Stimulated activated CD4-positive, alpha-beta T cell treated with anti-CD3 and anti-CD28 coated beads, Interleukin-1b, Interleukin-23, amount 100 ng/mL, for 1 hour (primary cell): ENCODE measurements around the gene MPZ.
"Not testable (repeated sequence)": the region's sequence is repeated elsewhere in the genome, so short reads cannot be mapped to it uniquely, and the experiment has no call there.

Experiments
- DNase-seq, 2 donors: peaks; one replicate each; pipeline ENCODE4 v3.0.0-alpha.2; 2020; ENCODE audit warnings: low read depth in 2 of 2

The MPZ gene

DNA sequence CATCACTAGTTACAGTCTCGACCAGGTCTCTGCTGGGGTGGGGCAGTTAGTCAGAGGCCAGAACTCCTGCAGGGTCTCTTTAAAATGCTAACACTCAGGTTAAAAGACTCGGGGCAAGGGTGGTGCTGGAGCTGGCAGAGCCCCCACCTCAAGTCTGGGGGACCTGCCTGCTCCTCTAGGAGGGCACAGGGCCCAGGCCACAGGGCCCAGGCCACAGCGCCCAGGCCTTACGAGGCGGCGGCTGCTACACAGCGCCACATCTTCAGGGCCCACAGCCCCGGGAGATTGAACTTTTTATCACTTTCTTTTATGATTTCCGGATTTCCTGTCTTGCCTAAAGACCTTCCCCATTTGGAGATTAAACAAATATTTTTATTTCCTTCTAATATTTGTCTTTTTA lies 10.4 kb downstream of the MPZ start:
- DNase-seq = no peak

- no peak for DNase-seq
Observed at GRCh38 chr1:161298116-161298515, 11.7 kb downstream of the MPZ start.

GRCh38 chr1:161297415-161297814 lies 12.4 kb downstream of the MPZ start:
- no peak for DNase-seq

DNA sequence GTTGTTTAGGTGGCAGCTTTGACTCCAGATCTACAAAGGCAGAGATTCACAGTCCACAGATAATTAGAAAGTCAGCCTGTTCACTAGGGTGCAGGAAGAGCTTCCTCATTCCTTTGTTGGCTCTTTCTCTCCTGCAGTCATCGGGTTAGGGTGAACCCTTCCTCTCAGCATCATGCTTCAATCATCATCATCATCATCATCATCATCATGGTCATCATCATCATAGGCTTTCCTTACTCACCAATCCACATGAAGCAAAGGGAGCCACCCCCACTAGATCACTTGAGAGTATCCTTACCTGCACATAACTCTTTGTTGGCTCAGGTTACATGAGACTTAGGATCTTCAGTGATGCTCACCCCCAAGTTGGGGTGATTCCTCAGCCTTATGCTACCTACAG lies 19.0 kb downstream of the MPZ start:
- DNase-seq = no peak

DNA sequence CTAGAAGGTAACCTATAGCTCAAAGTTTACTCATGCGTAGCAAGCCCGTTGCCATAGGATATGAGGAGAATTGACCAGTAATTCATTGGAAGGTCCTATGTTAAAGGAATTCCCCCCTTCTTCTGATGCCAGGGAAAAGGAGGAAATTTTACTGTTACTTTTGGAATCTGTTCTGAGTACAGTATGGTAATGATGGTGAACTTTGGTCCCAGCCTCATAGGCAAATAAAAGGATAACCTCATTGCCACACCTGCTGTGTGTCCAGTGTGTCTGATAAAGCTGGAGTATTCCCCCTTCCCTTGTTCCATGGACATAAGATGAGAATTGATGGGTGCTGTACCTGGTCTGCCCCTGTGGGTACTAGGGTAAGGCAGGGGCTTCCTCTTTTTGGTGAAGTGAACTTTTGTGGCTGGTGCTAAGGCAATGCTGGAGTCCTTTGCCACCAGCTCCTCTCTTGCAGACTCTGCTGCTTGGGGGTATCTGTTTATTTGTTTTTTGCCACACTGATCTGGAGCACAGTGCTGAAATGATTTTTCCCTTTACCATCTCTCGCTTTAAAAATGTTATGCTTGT lies 22.2 kb downstream of the MPZ start:
- no peak for DNase-seq

- no peak for DNase-seq
Observed at GRCh38 chr1:161285521-161285920, 24.2 kb downstream of the MPZ start.

DNA sequence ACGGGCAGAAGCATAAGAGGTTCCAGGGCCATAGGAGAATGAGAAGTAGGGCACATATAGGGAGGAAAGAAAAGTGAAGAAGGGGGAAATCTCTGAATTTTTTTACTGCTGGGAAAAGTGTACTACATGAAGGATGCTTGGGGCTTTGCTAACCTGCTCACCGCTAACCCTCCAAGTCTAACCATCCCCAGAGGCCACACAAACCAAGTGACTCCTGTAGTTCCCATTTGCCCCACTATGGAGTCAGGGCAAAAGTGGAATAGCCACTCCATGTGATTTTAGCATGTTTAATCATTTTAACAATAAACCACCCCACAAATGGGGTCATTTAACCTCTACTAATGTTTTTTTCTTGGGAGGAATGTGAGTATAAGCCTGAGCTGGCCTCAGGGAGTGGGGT lies 24.7 kb downstream of the MPZ start:
- DNase-seq = no peak

DNA sequence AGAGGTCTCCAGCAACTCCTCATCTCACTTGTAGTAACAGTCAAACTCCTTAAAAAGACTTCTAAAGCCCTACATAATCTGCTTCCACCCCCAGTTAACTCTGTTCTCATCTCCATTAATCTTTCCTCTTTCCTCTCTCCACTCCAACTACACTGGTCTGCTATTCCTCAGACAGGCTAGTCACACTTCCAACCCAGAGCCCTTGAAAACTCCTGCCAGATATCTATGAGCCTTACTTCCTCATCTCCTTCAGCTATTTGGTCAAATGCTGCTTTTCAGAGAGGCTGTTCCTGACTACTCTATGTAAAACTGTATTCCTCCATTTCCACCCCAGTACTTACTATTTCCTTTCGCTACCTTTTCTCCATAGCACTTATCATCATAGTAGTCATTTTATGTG lies 26.8 kb downstream of the MPZ start:
- DNase-seq = no peak

DNA sequence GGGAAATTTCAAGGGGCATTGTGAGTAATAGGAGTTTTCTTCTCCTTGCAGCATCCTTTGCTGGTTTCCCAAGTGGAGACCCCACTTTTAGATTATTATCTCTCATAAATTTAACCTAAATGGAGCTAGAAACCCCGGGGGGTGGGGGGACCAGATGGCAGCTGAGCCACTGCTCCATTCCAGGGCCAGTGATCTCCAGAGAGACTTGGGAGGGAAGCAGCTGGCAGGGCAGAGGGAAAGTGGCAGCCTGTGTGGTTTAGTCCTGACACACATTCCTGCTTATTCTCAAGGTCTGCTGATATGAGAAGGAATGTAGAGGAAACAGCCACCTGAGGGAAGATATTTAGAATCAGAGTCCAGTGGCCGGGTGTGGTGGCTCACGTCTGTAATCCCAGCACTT lies 34.9 kb downstream of the MPZ start:
- DNase-seq = no peak

DNA sequence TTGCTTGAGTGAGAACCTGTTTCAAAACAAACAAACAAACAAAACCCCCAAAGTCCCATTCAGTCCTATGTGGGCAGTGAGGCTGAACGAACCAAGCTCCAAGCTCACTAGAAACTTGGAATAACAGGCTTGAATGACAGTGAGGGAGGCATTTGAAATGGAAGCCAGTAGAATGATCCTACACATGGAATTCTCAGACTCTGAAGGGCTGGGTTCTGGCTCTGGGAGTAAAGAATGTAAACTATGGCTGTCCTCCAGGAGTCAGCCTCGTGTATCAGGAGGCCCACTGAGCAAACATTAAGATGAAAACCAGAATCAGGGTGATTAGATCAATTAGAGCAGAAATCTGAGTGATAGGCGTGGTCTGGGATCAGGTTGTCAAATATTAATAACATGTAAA lies 36.4 kb downstream of the MPZ start:
- no peak for DNase-seq

- DNase-seq = no peak
Observed at GRCh38 chr1:161267321-161267720, 42.4 kb downstream of the MPZ start.

GRCh38 chr1:161266836-161267235 lies 42.9 kb downstream of the MPZ start:
- DNase-seq = no peak

DNA sequence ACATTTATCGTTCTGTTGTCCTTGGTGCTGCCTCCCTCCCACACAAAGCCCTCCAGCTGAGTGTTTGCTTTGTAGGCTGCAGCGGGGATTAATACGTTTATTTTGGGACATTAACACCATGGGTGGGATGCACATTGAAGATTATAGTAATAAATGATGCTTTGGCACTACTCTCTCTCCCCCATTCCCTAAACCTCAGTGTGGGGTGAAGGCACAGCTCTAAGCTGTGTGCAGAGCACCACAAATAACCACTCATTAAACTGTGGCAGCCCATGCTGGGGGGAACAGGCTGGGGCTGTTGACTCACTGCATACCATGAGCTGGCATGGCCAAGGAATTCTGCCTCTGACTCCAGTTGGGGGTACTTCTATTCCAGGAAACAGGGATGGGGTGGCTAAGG lies 43.6 kb downstream of the MPZ start:
- DNase-seq = no peak

DNA sequence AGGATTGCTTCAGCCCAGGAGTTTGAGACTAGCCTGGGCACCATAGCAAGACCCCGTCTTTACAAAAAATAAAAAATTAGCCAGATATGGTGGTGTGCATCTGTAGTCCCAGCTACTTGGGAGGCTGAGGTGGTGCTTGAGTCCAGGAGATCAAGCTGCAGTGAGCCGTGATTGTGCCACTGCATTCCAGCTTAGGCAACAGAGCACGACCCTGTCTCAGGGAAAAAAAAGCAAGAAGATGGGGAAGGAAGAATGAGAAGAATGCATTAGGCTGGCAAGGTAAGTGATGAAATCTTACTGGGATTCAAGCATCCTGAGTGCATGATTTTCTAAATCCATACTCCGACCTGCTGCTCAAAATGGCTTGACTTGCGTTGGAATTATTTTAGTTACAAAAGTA lies 44.5 kb downstream of the MPZ start:
- DNase-seq = no peak

DNA sequence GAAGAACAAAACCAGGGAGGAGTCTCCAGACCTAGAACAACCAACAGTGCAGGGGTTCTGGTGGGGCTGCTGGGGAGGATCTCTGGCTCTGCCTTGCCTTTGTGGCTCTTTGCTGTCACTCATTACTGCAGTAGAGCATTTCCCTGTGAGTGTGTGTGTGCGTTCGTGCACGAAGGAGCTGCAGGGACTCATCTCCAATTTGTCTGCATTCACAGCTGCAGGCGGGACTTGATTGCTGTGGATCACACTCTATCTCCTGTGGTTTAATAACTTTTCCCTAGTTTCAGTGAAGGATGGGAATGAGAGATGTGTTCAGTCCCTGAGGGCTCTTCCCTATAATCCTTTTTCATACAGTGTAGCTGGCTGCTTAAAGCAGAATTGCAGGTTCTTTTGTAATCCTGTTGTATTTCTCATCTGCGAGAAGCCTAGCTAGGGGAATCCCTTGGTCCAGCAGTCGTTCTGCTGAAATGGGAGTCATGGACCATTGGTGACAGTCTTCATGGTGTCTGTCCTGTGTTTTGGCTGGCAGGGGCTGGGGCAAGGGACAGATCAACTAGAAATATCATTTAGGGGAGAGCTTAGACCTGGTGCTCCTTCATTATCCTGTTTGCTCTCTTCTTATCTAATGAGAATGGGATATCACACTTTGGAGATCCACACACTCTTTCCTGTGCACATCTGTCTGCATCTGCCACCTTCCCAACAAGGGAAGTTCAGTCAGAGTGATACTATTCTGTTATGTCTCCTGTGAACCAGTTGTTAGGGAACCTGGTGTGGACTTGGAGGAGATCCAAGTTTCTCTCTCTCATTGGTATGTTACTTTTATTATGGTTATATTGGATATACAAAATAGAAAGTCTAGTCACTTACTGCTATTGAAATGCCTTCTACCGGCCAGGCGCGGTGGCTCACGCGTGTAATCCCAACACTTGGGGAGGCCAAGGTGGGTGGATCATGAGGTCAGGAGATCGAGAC lies 48.2 kb downstream of the MPZ start:
- DNase-seq = no peak

DNA sequence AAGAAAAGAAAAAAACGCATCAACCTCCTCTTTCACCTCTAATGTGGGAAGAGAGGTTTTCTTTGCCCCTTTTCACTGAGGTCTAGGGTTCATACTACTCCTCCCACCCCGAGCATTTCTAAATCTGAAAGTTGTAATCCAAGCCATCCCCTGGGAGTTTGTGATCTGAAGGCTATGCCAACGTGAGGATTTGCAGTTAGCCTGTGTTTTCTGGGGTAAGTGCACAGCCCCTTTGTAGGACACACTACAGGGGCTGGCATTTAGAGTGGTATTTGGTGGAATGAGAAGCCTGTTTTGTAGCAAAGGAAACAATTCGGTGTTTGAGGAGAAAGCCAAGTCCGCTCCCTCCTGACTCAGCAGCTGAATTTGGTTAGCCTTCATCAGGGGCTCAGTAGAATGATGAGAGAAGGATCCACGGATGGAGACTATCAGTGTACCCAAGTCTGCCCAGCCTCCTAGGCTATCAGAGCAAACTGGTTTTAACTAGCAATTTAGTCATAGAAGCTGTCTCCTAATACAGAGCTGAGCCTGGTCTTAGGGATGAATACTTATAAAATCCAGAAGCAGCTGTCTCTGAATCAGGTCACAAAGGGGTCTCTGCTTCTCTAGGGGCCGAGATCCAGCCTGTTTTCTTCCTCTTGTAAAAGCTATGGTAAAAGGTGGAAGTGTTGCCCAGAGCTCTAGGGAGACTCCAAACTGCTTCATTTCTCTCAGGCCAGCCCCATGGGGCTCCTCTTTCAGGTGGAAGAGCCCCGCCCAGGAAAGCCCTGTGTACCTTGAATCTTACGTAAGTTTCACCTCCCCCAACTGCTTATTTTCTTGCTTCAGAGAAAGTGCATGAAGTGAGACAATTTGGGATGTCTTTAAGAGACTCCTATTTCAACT lies 49.1 kb downstream of the MPZ start:
- DNase-seq = no peak

DNA sequence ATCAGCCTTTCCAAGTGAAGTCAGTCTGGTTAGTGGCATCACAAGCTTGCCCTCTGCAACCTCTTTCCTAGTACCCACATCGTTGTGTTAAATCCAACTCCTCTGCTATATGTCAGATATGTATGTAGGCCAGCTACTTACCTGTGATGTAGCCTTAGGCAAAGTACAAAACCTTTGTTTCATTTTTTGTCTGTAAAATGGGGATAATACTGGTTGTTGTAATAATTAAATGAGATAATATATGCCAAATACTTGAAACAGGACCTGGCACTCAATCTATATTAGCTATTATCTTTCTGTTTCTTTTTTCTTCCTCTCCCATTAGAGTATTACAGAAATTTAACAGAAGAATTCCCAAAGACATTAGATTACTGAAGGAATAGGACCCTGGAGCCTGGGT lies 50.0 kb downstream of the MPZ start:
- no peak for DNase-seq

DNA sequence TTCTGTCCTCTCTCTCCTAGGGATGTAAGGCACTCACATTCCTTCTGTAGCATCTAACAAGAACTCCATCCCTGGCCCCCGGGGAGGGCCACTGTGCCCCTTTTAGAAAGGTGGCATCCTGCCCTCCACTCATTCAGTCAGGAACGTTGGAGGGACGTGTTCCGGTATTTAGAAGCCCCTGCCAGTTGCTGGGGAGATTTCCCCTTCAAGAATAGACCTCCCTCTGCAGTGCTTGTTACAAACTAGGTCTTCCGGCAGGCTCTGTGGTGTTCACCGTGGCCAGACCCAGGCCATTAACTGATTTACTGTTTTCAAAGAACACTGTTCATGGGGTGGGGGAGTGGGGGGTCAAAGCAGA lies 50.4 kb downstream of the MPZ start:
- DNase-seq = no peak

GRCh38 chr1:161258439-161259344 lies 51.1 kb downstream of the MPZ start, which contains the start of gene PCP4L1:
PCP4L1 (plus strand) TSS chr1:161258745; CDS start chr1:161258975, 230 bp downstream.
- peak in 1 of 2 donors; percentile 8 for DNase-seq

DNA sequence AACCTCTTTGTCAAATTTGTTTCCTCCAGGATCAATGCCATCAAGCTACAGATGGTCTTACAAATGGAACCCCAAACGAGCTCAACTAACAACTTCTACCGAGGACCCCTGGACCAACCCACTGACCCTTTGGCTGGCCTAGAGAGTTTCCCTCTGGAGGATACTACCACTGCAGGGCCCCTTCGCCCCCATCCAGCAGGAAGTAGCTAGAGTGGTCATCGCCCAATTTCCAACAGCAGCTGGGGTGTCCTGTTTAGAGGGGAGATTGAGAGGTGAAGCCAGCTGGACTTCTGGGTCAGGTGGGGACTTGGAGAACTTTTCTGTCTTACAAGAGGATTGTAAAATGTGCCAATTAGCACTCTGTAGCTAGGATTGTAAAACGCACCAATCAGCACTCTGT lies 52.7 kb downstream of the MPZ start:
- DNase-seq = not testable (repeated sequence)

DNA sequence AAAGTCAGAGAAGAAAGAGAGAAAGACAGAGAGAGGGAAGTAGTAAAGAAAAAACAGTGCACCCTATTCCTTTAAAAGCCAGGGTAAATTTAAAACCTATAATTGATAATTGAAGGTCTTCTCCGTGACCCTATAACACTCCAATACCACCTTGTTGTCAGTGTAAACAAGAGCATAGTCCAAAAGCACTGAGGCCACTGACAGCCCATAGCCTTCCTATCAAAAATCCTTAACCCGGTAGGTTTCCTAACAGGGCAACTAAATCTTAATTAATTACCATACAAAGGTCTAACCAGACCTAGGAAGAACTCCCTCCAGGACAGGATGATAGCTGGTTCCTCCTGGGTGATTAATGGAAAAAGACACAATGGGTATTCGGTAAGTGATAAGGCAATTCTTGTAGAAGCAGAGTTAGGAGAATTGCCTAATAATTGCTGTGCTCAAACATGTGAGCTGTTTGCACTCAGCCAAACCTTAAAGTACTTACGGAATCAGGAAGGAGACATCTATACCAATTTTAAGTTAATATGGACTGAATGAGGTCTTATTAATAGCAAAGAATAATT lies 53.7 kb downstream of the MPZ start:
- not testable (repeated sequence) for DNase-seq
